ENCODE results near the gene ASB12.
"Not testable (repeated sequence)": the region's sequence is repeated elsewhere in the genome, so short reads cannot be mapped to it uniquely, and the experiment has no call there.

The ASB12 gene

DNA sequence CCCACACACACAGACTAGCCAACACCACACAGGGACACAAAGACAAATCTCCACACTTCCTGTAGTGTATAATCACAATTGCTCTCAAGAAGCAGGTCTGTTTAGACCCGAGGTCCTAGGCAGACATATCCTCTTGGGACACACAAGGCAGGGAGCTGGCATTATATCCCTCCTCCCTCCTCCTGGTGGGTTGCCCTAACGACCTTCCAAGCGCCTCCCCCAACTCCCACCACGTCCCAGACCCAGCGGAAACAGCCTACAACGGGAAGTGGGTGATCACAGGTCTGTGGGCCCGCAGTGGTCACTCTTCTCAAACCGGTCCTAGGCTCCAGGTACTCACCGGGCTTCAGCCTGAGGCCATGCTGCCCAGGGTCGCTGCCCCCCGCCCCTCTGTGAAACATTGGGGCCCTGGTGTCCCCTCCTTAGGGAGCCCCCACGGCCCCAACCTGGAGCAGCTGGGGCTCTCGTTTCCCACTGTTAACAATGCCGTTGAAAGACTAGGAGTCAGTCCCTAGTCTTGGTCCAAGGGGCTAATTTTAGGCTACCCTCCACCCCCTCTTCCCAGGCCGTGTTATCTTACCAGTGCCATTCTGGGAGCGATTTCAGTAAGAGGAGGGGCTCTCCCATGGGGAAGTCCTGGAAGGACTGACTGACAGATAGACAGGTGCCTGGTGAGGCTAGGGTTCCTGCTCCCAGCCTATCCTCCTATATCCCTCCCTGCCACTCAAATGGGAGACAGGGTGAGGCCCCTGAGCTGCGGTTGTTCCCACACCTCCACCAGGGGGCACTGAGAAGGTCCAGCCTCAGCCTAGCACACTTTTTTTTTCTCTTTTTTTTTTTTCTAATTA lies at the start of gene ASB12:
ASB12 (minus strand) TSS at position 485 of the 848 bp plus-strand sequence. CDS start 4,957 bp downstream, outside the sequence.
- DNase-seq, result no peak

- DNase-seq, result no peak
Measured at GRCh38 chrX:64265265-64265664, 34.9 kb upstream of the ASB12 start.

DNA sequence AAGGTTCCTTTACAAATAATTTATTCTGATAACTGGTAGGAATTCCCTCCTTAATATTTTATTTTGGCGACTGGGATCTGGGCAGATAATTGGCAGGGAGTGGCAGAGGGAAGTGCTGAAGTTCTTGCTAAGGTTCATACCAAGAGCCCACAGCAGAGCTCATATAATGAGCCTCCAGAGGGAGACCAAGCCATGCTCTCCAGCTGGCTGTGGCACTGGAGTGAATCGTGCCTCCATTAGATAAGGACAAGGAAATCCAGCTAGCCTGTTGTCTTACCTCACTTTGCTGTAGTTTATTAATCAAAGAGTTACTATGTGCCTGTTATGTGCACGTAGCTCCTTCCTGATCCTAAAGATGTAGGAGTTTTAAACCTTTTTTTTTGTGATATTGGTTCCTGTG lies 1.3 kb downstream of the ASB12 start:
- no peak for DNase-seq

DNA sequence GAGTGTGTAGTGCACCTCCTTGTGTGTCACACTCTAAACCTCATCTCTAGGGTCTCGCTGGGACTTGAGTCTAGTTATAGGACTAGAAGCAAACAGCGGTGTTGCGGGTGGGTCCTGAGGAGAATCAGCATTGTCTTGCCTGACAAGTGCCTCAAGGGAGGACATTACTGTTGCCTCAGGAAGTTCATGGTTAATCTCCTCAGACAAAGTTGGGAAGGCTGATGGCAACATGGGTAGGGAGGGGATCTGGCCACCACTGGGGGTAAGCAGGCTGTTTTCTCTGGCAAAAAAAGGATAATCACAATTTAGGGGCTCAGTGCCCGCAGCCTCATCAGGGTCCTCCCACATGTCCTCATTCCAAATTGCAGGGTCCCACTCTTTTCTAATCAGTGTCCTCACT lies 12.4 kb downstream of the ASB12 start:
- no peak for DNase-seq

DNA sequence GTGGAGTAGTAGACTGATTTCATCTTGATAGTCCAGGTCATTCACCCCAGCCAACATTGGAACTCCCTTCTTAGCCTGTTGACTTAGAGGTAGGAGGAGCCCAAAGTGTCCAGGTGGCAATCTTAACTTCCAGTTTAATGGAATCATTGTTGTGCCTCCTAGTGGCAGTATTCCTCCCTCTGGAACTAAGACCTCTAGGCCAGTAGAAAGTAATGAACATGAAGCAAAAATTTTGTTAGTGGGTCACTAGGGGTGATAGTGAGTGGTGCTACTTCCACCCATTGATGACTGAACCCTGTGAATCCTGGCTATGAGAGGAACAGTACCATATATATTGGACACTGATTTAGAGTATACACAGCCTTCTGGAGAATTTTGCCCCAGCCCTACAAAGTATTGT lies 16.4 kb downstream of the ASB12 start:
- not testable (repeated sequence) for DNase-seq

GRCh38 chrX:64206556-64207162 lies 23.7 kb downstream of the ASB12 start:
- no peak for DNase-seq

GRCh38 chrX:64205735-64206501 lies 24.5 kb downstream of the ASB12 start:
- DNase-seq, result peak; percentile 88

- no peak for DNase-seq
Measured at GRCh38 chrX:64205441-64205734, 25.0 kb downstream of the ASB12 start, which contains the start of gene AMER1. TSS of gene AMER1 (minus strand) at chrX:64205708. CDS start at chrX:64193286, 12,422 bp downstream.

GRCh38 chrX:64204701-64205440 lies 25.5 kb downstream of the ASB12 start:
- DNase-seq, result no peak

- DNase-seq, result no peak
Measured at GRCh38 chrX:64204252-64204651, 26.2 kb downstream of the ASB12 start.

GRCh38 chrX:64202808-64203325 lies 27.5 kb downstream of the ASB12 start:
- DNase-seq, result no peak

DNA sequence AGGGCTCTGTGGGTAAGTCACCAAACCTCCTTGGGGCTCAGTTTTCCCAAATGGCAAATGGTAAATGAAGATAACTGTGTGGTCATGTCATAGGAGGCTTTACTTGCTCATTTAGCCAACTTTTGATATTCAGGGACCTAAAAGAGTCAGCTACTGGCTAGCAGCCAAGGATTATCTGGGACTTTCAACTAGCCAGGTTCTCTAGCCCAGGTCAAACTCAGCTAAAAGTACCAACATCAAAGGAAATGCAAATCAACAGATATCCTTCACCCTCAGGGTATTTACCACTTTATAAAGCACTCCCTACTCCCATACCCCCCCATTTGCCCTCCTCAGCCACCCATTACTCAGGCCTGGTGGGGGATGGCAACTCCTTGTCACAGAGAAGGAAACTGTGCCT lies 32.4 kb downstream of the ASB12 start:
- DNase-seq, result no peak

DNA sequence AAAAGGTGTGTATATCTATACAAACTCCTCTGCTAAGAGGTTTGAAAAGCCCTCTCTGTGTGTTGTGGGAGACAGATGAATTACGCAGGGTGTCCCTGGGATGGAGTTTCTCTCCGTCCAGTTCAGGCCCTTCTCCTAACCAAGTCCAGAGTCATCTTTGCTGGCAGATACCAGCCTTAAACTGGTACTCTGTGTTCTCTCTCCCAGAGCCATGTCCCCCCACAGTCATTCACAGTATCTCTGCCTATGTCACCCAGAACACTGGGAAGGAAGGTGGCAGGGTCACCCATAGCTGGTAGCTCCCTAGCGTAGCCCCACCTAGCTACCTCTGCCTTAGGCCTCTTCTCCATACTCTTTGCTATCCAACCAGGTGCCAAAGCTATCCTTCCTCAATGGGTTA lies 33.8 kb downstream of the ASB12 start:
- DNase-seq, result no peak

DNA sequence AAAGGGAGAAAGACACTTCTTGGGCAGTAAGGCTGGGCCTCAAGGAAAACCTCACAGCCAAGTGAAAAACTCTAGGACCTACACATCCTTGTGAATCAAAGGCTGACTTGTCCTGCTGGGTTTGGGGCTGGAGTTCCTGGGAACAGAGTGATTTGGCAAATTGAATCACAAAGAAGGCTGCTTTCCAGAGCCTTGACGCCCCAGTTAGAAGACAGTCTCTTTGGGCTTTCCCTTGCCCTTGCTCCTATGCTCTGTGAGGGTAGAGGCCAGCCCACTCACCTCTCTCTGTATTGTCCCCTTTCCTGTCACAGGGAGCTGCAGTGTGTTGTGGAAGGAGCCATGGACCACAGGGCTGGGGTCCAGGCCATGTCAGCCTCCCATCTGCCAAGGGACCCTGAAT lies 34.5 kb downstream of the ASB12 start:
- no peak for DNase-seq

DNA sequence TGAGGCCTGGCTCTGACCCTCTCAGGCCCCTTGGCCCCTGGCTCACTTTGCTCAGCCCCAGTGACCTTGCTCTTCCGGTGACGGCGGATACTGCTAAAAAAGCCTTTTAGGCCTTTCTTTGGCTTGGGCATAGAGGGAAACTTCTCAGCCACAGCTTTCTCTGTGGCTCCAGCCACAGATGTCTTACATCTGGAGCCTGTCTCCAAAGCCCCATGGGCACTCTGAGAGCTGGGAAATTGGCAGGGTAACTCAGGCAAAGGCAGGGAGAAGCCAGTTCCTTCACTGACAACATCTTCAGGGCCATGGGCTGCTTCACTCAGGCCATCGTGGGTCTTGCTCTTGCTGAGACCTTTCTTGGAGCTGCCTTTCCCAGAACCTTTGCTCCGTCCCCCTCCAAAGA lies 37.7 kb downstream of the ASB12 start:
- DNase-seq, result no peak

DNA sequence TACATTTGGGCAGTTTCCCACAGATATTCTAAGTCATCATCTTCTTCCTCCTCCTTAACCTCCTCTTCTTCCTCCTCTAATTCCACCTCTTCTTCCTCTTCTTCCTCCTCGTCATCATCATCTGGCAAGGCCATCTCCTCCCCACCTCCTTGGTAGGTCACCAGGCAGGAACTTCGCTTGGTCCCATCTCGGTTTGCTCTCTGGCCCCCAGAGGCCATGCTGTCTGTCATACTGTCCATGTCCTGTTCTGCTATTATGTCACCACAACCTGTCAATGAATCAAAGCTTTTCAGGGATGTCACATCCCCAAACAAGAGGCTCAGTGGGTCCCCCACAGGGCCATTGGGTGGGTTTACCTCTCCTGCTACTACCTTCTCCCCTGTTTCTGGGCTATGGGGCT lies 38.4 kb downstream of the ASB12 start:
- no peak for DNase-seq

- no peak for DNase-seq
Measured at GRCh38 chrX:64191281-64192010, 39.0 kb downstream of the ASB12 start.

GRCh38 chrX:64190136-64190740 lies 40.2 kb downstream of the ASB12 start:
- no peak for DNase-seq

DNA sequence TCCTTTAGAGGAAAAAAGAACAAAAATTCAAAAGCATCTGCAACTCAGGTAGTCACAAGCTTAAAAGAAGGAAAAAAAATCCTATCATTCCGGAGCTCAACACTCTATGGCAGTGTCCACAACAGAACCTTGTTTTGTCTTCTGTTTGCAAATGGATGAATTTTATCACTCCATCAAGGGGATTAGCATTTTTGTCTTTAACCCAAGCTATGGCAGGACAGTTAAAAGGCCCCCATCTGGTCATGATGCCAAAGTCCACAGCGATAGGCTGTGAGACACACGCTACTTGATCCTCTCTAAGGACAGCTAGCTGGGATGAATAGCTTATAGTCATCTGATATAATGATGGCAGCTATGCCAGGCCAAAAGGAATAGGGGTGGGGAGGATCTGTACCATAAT lies 41.5 kb downstream of the ASB12 start:
- no peak for DNase-seq

GRCh38 chrX:64187762-64188150 lies 42.7 kb downstream of the ASB12 start:
- no peak for DNase-seq

- no peak for DNase-seq
Measured at GRCh38 chrX:64186974-64187761, 43.2 kb downstream of the ASB12 start.

All from MV-4-11 (cell line).